Neural progenitor cell (in vitro differentiated cells): ENCODE results near the gene THBS4.

ENCODE experiments used
- EZH2 ChIP-seq: fragments of 200-600 bp; sonication (generic); IDR thresholded peaks from 2 replicates; pipeline ENCODE4 v1.6.1; 2017; ENCODE audit warnings: antibody characterized with exemption, mild to moderate bottlenecking, moderate library complexity
- EZH2phosphoT487 ChIP-seq: fragments of 200-600 bp; sonication (generic); IDR thresholded peaks from 2 replicates; pipeline ENCODE4 v1.6.1; 2017; ENCODE audit warnings: antibody characterized with exemption
- TF ChIP-seq, protein P1 (sequence below): fragments of 200-600 bp; sonication (generic); IDR thresholded peaks from 2 replicates; pipeline ENCODE4 v1.5.1; 2017; ENCODE audit warnings: antibody characterized with exemption, mild to moderate bottlenecking

GRCh38 chr5:80008995-80009765, 26.0 kb upstream of the THBS4 start:
- TF ChIP-seq, protein P1, sequence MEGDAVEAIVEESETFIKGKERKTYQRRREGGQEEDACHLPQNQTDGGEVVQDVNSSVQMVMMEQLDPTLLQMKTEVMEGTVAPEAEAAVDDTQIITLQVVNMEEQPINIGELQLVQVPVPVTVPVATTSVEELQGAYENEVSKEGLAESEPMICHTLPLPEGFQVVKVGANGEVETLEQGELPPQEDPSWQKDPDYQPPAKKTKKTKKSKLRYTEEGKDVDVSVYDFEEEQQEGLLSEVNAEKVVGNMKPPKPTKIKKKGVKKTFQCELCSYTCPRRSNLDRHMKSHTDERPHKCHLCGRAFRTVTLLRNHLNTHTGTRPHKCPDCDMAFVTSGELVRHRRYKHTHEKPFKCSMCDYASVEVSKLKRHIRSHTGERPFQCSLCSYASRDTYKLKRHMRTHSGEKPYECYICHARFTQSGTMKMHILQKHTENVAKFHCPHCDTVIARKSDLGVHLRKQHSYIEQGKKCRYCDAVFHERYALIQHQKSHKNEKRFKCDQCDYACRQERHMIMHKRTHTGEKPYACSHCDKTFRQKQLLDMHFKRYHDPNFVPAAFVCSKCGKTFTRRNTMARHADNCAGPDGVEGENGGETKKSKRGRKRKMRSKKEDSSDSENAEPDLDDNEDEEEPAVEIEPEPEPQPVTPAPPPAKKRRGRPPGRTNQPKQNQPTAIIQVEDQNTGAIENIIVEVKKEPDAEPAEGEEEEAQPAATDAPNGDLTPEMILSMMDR: no peak
- TF ChIP-seq EZH2 (no peak), EZH2phosphoT487 (no peak)
